Measurements from ENCODE around the gene PGM2.

Gene PGM2

DNA sequence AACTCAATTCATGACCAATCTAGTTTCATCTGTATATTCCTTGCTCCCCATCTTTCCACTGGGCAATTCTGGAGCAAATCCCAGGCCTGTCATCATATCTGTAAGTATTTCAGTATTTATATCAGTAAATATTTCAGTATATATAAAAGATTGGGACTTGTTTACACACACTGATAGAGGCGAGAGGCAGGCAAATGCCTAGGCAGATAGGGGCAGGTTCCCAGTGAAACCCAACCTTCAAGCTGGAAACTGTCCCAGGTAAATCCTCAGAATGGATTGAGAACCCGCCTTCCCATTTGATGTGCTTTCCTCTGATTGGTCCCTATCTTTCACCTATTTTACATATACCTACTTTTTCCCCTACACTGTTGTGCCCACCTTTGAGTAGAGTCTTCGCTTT lies 40.6 kb downstream of the PGM2 start:
- H3K27me3 ChIP-seq (ENCODE audit: control insufficient read depth, insufficient read depth, low read length) = no peaks in the 10 kb centered on the region
- no peak overlapping the region for H3K27ac ChIP-seq (ENCODE audit: low read length)
- no peak overlapping the region for H3K9ac ChIP-seq (ENCODE audit: low read length)
- no peaks in the 10 kb centered on the region for H3K9me3 ChIP-seq (ENCODE audit: control insufficient read depth, low read depth, low read length)
- H3K4me3 ChIP-seq (ENCODE audit: low read length) = no peak overlapping the region
- no peaks in the 10 kb centered on the region for H3K36me3 ChIP-seq (ENCODE audit: control insufficient read depth, low read depth, low read length)
- no peaks in the 10 kb centered on the region for H3K4me1 ChIP-seq (ENCODE audit: control insufficient read depth, low read depth, low read length)

DNA sequence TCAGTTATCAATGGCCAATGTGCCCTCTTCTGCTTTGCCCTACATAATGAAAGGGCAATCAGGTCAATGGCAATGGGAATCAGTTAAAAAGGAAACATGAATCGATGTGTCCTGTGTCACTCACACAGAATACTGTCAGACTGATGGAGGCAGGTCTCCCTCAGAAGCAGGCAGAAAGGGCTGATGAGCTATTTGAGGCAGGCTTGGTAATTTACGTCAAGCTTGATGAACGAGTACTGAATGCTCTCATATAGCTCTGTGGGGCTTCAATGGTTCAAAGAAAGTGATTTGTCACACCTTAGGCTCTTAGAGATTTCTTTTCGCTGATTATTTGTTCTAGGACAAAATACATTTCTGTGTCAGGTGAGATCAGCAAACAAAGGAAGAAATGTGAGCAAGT lies 41.8 kb downstream of the PGM2 start:
- Histone ChIP-seq H3K36me3 (ENCODE audit: control insufficient read depth, low read depth, low read length) (no peaks in the 10 kb centered on the region), H3K9ac (ENCODE audit: low read length) (no peak overlapping the region), H3K27me3 (ENCODE audit: control insufficient read depth, insufficient read depth, low read length) (no peaks in the 10 kb centered on the region), H3K27ac (ENCODE audit: low read length) (no peak overlapping the region), H3K4me1 (ENCODE audit: control insufficient read depth, low read depth, low read length) (no peaks in the 10 kb centered on the region), H3K9me3 (ENCODE audit: control insufficient read depth, low read depth, low read length) (no peaks in the 10 kb centered on the region), H3K4me3 (ENCODE audit: low read length) (no peak overlapping the region)

DNA sequence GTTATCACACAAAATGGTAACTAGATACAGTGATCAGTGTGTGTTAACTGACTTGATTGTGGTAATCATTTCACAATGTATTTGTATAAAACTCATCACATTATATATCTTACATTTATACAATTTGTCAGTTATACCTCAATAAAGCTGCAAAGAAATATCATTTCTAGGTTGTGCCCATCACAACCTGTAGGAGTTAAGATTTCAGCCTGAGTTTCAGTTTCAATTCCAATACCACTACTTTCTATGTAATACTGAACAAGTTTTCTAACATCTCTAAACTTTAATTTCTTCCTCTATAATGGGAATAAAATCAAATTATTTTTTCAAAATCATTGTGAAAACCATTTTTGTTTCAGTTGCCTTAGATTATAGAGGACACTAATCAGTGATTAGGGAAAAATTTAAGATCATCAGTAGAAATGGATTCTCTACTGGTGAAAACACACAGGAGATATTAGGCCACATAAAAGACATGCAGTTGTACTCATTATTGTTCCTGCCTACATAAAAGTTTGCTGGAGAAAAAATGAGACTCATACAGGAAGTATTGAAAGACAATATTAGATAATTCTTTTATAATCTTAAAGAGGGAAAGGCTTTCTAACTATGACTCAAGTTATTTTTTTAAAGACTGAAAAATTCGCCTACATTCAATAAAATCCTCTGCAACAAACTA lies 46.0 kb downstream of the PGM2 start:
- H3K36me3 ChIP-seq (ENCODE audit: control insufficient read depth, low read depth, low read length) = no peaks in the 10 kb centered on the region
- no peaks in the 10 kb centered on the region for H3K4me1 ChIP-seq (ENCODE audit: control insufficient read depth, low read depth, low read length)
- H3K27me3 ChIP-seq (ENCODE audit: control insufficient read depth, insufficient read depth, low read length) = no peaks in the 10 kb centered on the region
- H3K27ac ChIP-seq (ENCODE audit: low read length) = no peak overlapping the region
- no peak overlapping the region for H3K9ac ChIP-seq (ENCODE audit: low read length)
- no peak overlapping the region for H3K4me3 ChIP-seq (ENCODE audit: low read length)
- H3K9me3 ChIP-seq (ENCODE audit: control insufficient read depth, low read depth, low read length) = no peaks in the 10 kb centered on the region

DNA sequence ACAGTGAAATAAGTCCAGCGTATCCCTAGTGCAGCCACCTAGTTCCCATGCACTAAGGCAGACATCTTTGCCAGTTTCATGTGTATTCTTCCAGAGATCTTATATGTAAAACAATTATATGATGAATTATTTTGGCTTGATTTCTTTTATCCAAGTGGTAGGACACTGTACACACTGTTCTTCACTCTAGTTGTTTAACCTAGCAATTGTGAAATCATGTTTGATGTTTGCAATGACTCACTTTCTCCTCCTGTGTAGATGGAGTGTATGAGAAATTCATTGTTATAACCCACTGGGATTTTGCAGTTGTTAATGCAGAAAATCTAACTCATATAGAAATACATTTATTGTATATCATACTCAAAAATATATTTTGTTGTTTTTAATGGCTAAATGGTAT lies 46.9 kb downstream of the PGM2 start:
- Histone ChIP-seq H3K27ac (ENCODE audit: low read length) (no peak overlapping the region), H3K36me3 (ENCODE audit: control insufficient read depth, low read depth, low read length) (no peaks in the 10 kb centered on the region), H3K9ac (ENCODE audit: low read length) (no peak overlapping the region), H3K4me3 (ENCODE audit: low read length) (no peak overlapping the region), H3K9me3 (ENCODE audit: control insufficient read depth, low read depth, low read length) (no peaks in the 10 kb centered on the region), H3K4me1 (ENCODE audit: control insufficient read depth, low read depth, low read length) (no peaks in the 10 kb centered on the region), H3K27me3 (ENCODE audit: control insufficient read depth, insufficient read depth, low read length) (no peaks in the 10 kb centered on the region)

DNA sequence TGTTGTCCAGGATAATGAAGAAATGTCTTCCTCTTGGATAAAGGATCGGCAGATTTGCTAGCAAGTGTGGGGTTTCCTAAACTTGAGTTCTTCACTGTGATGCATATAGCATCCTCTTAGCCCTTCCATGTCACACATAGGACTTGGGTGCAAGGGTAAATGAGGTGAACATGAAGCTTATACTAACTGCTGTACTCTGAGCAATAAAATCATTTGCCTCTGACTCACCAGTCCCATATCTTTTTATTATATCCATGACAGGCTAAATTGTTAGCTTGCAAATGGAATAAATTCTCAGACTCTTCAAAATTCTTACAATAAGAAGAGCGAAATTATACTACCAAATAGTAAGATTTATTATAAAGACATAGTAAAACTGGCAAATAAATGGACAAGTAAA lies 49.7 kb downstream of the PGM2 start:
- no peak overlapping the region for H3K4me3 ChIP-seq (ENCODE audit: low read length)
- no peaks in the 10 kb centered on the region for H3K27me3 ChIP-seq (ENCODE audit: control insufficient read depth, insufficient read depth, low read length)
- H3K27ac ChIP-seq (ENCODE audit: low read length) = no peak overlapping the region
- H3K9me3 ChIP-seq (ENCODE audit: control insufficient read depth, low read depth, low read length) = no peaks in the 10 kb centered on the region
- H3K36me3 ChIP-seq (ENCODE audit: control insufficient read depth, low read depth, low read length) = no peaks in the 10 kb centered on the region
- H3K9ac ChIP-seq (ENCODE audit: low read length) = no peak overlapping the region
- no peaks in the 10 kb centered on the region for H3K4me1 ChIP-seq (ENCODE audit: control insufficient read depth, low read depth, low read length)

DNA sequence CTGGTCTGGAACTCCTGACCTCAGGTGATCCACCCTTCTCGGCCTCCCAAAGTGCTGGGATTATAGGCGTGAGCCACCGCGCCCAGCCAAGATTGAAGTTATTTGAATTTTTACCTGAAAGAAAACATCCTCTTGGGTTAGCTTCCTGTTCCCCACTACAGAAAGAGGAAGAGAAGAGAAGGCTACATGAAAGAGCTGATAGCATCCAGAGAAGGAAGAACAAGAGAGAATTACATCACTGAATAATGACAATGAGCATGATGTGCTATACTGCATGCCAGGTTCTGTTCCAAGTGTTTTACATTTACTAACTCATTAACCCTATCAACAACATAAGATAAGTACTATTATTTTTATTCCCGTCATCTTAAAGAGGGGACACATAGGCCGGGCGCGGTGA lies 52.9 kb downstream of the PGM2 start:
- Histone ChIP-seq H3K4me3 (ENCODE audit: low read length) (no peak overlapping the region), H3K27ac (ENCODE audit: low read length) (no peak overlapping the region), H3K36me3 (ENCODE audit: control insufficient read depth, low read depth, low read length) (no peaks in the 10 kb centered on the region), H3K9me3 (ENCODE audit: control insufficient read depth, low read depth, low read length) (no peaks in the 10 kb centered on the region), H3K27me3 (ENCODE audit: control insufficient read depth, insufficient read depth, low read length) (no peaks in the 10 kb centered on the region), H3K9ac (ENCODE audit: low read length) (no peak overlapping the region), H3K4me1 (ENCODE audit: control insufficient read depth, low read depth, low read length) (no peaks in the 10 kb centered on the region)

DNA sequence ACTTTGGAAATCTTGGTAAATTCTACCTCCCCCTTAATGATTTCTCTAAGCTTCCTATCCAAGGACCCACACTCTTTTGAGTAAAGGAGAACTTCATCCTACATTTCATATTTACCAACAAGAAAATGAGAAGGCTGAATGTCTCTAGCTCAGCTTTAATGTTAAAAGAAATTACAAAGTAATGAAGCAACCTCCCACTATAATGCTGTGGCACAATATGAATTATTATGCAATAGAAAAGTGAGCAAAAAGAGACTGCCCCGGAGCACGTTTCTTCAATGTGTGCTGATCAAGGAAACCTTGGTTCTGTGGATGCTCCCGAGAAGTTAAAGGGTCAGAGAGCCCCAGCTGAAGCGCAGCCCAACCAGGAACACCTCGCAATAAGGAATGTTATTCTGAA lies 55.3 kb downstream of the PGM2 start:
- Histone ChIP-seq H3K4me1 (ENCODE audit: control insufficient read depth, low read depth, low read length) (no peaks in the 10 kb centered on the region), H3K36me3 (ENCODE audit: control insufficient read depth, low read depth, low read length) (no peaks in the 10 kb centered on the region), H3K9me3 (ENCODE audit: control insufficient read depth, low read depth, low read length) (no peaks in the 10 kb centered on the region), H3K27me3 (ENCODE audit: control insufficient read depth, insufficient read depth, low read length) (peaks cover under 1% of the 10 kb centered on the region), H3K27ac (ENCODE audit: low read length) (no peak overlapping the region), H3K9ac (ENCODE audit: low read length) (no peak overlapping the region), H3K4me3 (ENCODE audit: low read length) (no peak overlapping the region)

DNA sequence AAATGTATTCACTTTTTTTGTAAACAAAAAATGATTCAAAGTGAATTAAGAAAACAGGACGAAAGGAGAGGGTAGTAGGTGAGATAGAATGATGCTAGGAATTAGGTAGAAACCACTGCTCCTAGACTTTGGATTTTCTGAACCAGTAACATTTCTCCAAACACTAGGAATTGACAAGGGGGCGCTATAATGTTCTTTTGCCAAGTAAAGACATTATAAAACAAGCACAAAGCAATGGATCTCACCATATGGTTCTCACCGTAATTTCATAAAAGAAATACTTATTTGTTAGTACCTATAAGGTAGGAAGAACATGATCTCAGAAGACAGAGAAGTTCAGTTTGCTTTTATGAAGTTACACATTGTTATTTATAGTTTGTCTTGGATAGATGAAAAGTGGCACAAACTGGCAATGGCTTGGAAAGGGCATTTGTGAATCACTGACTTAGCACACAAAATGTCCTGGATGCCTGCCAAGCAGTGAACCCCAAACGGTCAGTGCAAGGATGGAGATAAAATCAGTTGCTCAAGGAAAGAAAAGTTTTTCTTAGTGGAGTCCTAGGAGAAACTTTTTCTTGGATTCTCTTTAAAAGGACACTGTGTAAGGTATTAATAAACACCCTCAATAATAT lies 56.3 kb downstream of the PGM2 start:
- Histone ChIP-seq H3K9ac (ENCODE audit: low read length) (no peak overlapping the region), H3K36me3 (ENCODE audit: control insufficient read depth, low read depth, low read length) (no peaks in the 10 kb centered on the region), H3K27ac (ENCODE audit: low read length) (no peak overlapping the region), H3K9me3 (ENCODE audit: control insufficient read depth, low read depth, low read length) (no peaks in the 10 kb centered on the region), H3K4me3 (ENCODE audit: low read length) (no peak overlapping the region), H3K4me1 (ENCODE audit: control insufficient read depth, low read depth, low read length) (no peaks in the 10 kb centered on the region), H3K27me3 (ENCODE audit: control insufficient read depth, insufficient read depth, low read length) (peaks cover 10% of the 10 kb centered on the region)

DNA sequence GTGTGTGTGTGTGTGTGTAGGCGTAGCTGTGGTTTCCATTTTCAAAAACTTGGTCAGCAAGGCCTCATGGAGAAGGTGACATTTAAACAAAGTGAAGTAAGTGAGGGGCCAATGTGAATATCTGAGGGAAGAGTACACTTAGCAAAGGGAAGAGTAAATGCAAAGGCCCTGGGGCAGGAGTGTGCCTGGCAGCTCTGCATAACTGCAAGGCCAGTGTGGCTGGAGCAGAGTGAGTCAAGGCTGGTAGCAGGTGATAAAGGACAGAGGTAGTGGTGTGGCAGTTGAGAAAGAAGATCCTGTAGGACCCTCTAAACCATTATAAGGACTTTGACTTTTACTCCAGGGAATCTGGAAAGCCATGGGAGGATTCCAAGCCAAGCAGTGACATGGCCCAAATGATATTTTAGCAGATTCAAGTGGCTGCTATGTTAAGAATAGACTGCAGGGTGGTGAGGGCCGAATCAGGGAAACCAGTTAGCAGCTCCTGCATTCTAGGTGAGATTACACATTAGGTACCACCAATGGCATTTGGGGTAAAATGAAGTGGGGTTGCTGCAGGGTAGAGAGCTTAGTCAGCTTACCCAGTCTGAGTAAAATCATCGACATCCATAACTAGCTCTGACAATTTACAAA lies 58.5 kb downstream of the PGM2 start:
- no peak overlapping the region for H3K9ac ChIP-seq (ENCODE audit: low read length)
- H3K4me3 ChIP-seq (ENCODE audit: low read length) = no peak overlapping the region
- H3K4me1 ChIP-seq (ENCODE audit: control insufficient read depth, low read depth, low read length) = no peaks in the 10 kb centered on the region
- no peaks in the 10 kb centered on the region for H3K36me3 ChIP-seq (ENCODE audit: control insufficient read depth, low read depth, low read length)
- no peaks in the 10 kb centered on the region for H3K9me3 ChIP-seq (ENCODE audit: control insufficient read depth, low read depth, low read length)
- no peak overlapping the region for H3K27ac ChIP-seq (ENCODE audit: low read length)
- peaks cover 32% of the 10 kb centered on the region for H3K27me3 ChIP-seq (ENCODE audit: control insufficient read depth, insufficient read depth, low read length)

DNA sequence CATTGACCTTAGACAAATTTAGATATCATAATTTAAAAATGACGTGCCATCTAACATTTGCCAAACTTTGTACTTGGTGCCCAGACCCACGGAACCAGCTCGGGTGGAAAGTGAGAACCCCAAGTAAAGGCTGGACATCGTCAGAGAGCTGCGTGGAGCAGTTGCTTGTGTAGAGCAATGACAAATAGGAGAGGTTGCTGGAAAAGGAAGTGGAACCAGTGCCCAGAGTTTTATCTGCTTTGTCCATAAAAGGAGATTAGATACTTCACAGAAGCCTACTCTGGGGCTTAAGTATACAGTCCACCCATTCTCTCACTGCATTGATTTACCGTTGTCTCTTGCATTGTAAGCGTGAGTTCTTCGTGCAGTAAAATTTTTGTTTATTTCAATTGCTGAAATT lies 59.0 kb downstream of the PGM2 start:
- Histone ChIP-seq H3K9me3 (ENCODE audit: control insufficient read depth, low read depth, low read length) (no peaks in the 10 kb centered on the region), H3K4me1 (ENCODE audit: control insufficient read depth, low read depth, low read length) (no peaks in the 10 kb centered on the region), H3K27ac (ENCODE audit: low read length) (no peak overlapping the region), H3K9ac (ENCODE audit: low read length) (no peak overlapping the region), H3K36me3 (ENCODE audit: control insufficient read depth, low read depth, low read length) (no peaks in the 10 kb centered on the region), H3K4me3 (ENCODE audit: low read length) (no peak overlapping the region), H3K27me3 (ENCODE audit: control insufficient read depth, insufficient read depth, low read length) (peaks cover 38% of the 10 kb centered on the region)

DNA sequence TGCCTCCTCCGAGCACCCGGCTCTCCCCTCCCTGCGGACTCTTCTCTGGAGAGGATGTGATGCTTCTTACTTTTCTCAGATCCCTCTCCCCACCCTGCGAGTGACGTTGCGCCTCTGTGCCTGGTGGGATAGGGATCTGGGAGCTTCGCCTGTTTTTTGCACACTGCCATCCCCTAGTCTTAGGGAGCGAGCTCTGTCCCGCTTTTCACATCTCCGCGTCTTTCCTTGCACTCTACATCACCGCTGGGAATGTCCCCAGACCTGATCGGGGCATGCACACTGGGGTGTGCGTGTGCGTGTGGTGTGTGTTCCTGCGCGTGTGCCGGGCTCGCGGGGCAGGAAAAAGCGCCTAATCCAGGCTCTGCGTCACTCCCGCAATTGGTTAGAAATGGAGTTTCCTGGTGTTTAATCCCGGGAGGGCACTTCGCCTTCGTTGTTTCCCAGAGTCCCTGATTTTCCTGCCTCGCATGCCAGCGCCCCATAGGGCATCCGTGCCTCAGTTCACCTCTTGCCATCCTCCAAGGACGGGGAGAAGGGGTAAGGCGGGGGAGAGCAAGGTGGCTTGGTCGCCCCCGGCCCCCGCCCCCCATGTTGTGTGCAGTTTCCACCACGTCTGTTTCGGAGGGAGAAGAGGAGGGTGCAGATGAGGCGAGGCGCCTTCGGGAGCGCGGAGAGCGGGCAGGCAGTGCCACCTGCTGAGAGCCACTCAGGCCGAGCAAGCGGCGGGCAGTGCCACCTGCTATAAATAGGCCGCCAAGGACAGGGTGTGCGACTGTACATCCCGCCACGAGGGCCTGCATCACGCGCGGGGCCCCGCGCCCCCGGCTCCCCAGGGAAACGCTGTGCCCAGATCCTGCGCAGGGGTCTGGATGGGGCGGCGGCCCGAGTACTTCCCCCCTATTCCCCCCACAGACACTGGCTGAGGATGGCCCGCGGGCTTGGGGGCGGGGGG lies 63.6 kb downstream of the PGM2 start:
- no peak overlapping the region for H3K9ac ChIP-seq (ENCODE audit: low read length)
- no peaks in the 10 kb centered on the region for H3K4me1 ChIP-seq (ENCODE audit: control insufficient read depth, low read depth, low read length)
- H3K4me3 ChIP-seq (ENCODE audit: low read length) = peak overlapping the region; percentile 66
- no peaks in the 10 kb centered on the region for H3K9me3 ChIP-seq (ENCODE audit: control insufficient read depth, low read depth, low read length)
- no peaks in the 10 kb centered on the region for H3K36me3 ChIP-seq (ENCODE audit: control insufficient read depth, low read depth, low read length)
- H3K27ac ChIP-seq (ENCODE audit: low read length) = no peak overlapping the region
- peaks cover 65% of the 10 kb centered on the region for H3K27me3 ChIP-seq (ENCODE audit: control insufficient read depth, insufficient read depth, low read length)

Measured in iPS-18a (cell line).